HepG2 (cell line): Measurements from ENCODE around the gene RGS14. TPM values are rescaled to one million over a fixed set of nuclear protein-coding genes. Genes with fewer than 3 reads are reported as not detected.
A peak's percentile ranks its signal among the peaks of the same experiment; 100 is the strongest.

Experiments
- CENPX ChIP-seq: sonication (generic); formaldehyde crosslinking; IDR thresholded peaks from 2 replicates; pipeline ENCODE4 v1.9.0; 2021; ENCODE audit warnings: mild to moderate bottlenecking, missing genetic modification reagents, moderate library complexity
- ETV5 ChIP-seq: IDR thresholded peaks from 2 replicates; pipeline ENCODE4 v1.6.1; 2018; ENCODE audit warnings: missing biosample characterization, missing genetic modification reagents, inconsistent platforms, borderline replicate concordance
- HES4 ChIP-seq: sonication (generic); formaldehyde crosslinking; IDR thresholded peaks from 2 replicates; pipeline ENCODE4 v1.9.0; 2021; ENCODE audit warnings: mild to moderate bottlenecking, missing genetic modification reagents, borderline replicate concordance
- HNF4G ChIP-seq, 2 experiments: sonication (generic) in 1 of 2; formaldehyde crosslinking in 1 of 2; IDR thresholded peaks; 2 replicates each; pipeline versions ENCODE4 v1.4.0 to v1.6.1; 2011 to 2020; ENCODE audit warnings: borderline replicate concordance in 2 of 2, low read depth in 2 of 2, mild to moderate bottlenecking in 2 of 2, low read length in 1 of 2, missing genetic modification reagents in 1 of 2, moderate library complexity in 1 of 2
- HOXA5 ChIP-seq: sonication (generic); formaldehyde crosslinking; IDR thresholded peaks from 2 replicates; pipeline ENCODE4 v1.4.0; 2020; ENCODE audit warnings: missing genetic modification reagents
- HOXA9 ChIP-seq: sonication (generic); formaldehyde crosslinking; IDR thresholded peaks from 2 replicates; pipeline ENCODE4 v1.8.1; 2022; ENCODE audit warnings: missing genetic modification reagents, mild to moderate bottlenecking, moderate library complexity, borderline replicate concordance
- ISL2 ChIP-seq: sonication (generic); formaldehyde crosslinking; IDR thresholded peaks from 2 replicates; pipeline ENCODE4 v1.5.0; 2020; ENCODE audit warnings: missing genetic modification reagents
- LCORL ChIP-seq, 2 experiments: fragments of 450-650 bp in 1 of 2; sonication (generic) in 1 of 2; formaldehyde crosslinking in 1 of 2; IDR thresholded peaks; 2 replicates each; pipeline versions ENCODE4 v1.5.0 to v1.6.1; 2017 to 2020; ENCODE audit warnings: antibody characterized with exemption in 1 of 2, missing genetic modification reagents in 1 of 2
- NCOA1 ChIP-seq: sonication (generic); formaldehyde crosslinking; IDR thresholded peaks from 2 replicates; pipeline ENCODE4 v1.9.0; 2021; ENCODE audit warnings: missing genetic modification reagents
- NCOA2 ChIP-seq: sonication (generic); formaldehyde crosslinking; IDR thresholded peaks from 2 replicates; pipeline ENCODE4 v1.8.0; 2022; ENCODE audit warnings: inconsistent platforms
- NFYB ChIP-seq: sonication (generic); formaldehyde crosslinking; IDR thresholded peaks from 2 replicates; pipeline ENCODE4 v1.4.0; 2020; ENCODE audit warnings: missing genetic modification reagents
- PRDM4 ChIP-seq: sonication (generic); formaldehyde crosslinking; IDR thresholded peaks from 2 replicates; pipeline ENCODE4 v1.9.0; 2021; ENCODE audit warnings: missing genetic modification reagents, borderline replicate concordance
- THAP8 ChIP-seq: sonication (generic); formaldehyde crosslinking; IDR thresholded peaks from 2 replicates; pipeline ENCODE4 v1.5.1; 2020; ENCODE audit warnings: missing genetic modification reagents, mild to moderate bottlenecking, borderline replicate concordance
- WIZ ChIP-seq: sonication (generic); formaldehyde crosslinking; IDR thresholded peaks from 2 replicates; pipeline ENCODE4 v1.5.1; 2020; ENCODE audit warnings: mild to moderate bottlenecking, missing genetic modification reagents
- ZBTB33 ChIP-seq: sonication (generic); formaldehyde crosslinking; IDR thresholded peaks from 2 replicates; pipeline ENCODE4 v1.4.0; 2020; ENCODE audit warnings: missing genetic modification reagents
- ZC3H4 ChIP-seq: sonication (generic); formaldehyde crosslinking; IDR thresholded peaks from 2 replicates; pipeline ENCODE4 v1.4.0; 2020; ENCODE audit warnings: missing genetic modification reagents, borderline replicate concordance
- ZKSCAN5 ChIP-seq: sonication (generic); formaldehyde crosslinking; IDR thresholded peaks from 2 replicates; pipeline ENCODE4 v1.5.1; 2020; ENCODE audit warnings: mild to moderate bottlenecking, missing genetic modification reagents
- ZNF260 ChIP-seq: sonication (generic); formaldehyde crosslinking; IDR thresholded peaks from 2 replicates; pipeline ENCODE4 v1.4.0; 2020; ENCODE audit warnings: missing genetic modification reagents, low read depth, mild to moderate bottlenecking, borderline replicate concordance
- ZNF263 ChIP-seq: sonication (generic); formaldehyde crosslinking; IDR thresholded peaks from 2 replicates; pipeline ENCODE4 v1.4.0; 2020; ENCODE audit warnings: missing genetic modification reagents
- polyA plus RNA-seq, 8 experiments: library from polyadenylated mRNA; depleted of rRNA in 3 of 8; stranded (reverse) in 7 of 8; unstranded in 1 of 8; fragments of >200 nt; fragmentation: Illumina TruSeq in 4 of 8; extraction: Trizol in 4 of 8; gene quantifications; 2 replicates each; pipeline versions ENCODE4 v1.2.1 to v1.2.3, GENCODE V29; 2011 to 2016; ENCODE audit warnings: low read depth in 4 of 8, missing spikeins in 1 of 8, mixed read lengths in 1 of 8; ENCODE audit not compliant: insufficient read depth in 1 of 8
- total RNA-seq, 5 experiments: library from RNA; depleted of rRNA; stranded (reverse); fragments of >200 nt; fragmentation: Illumina TruSeq; extraction: Trizol; gene quantifications; 2 replicates each; pipeline ENCODE4 v1.2.3, GENCODE V29; 2016; ENCODE audit warnings: low read depth in 1 of 5
- TF ChIP-seq, protein P1 (sequence below): sonication (generic); formaldehyde crosslinking; IDR thresholded peaks from 2 replicates; pipeline ENCODE4 v1.4.0; 2020; ENCODE audit warnings: missing genetic modification reagents
- TF ChIP-seq, protein P2 (sequence below): sonication (generic); formaldehyde crosslinking; IDR thresholded peaks from 2 replicates; pipeline ENCODE4 v1.5.0; 2020; ENCODE audit warnings: mild to moderate bottlenecking, low read depth, missing genetic modification reagents, borderline replicate concordance

The RGS14 gene
- total and polyA plus RNA-seq, 2 of the 13 experiments (the other 11 are each of a cell fraction or from before 2014, with no cell fraction given): 11.1 to 17.2 TPM

DNA sequence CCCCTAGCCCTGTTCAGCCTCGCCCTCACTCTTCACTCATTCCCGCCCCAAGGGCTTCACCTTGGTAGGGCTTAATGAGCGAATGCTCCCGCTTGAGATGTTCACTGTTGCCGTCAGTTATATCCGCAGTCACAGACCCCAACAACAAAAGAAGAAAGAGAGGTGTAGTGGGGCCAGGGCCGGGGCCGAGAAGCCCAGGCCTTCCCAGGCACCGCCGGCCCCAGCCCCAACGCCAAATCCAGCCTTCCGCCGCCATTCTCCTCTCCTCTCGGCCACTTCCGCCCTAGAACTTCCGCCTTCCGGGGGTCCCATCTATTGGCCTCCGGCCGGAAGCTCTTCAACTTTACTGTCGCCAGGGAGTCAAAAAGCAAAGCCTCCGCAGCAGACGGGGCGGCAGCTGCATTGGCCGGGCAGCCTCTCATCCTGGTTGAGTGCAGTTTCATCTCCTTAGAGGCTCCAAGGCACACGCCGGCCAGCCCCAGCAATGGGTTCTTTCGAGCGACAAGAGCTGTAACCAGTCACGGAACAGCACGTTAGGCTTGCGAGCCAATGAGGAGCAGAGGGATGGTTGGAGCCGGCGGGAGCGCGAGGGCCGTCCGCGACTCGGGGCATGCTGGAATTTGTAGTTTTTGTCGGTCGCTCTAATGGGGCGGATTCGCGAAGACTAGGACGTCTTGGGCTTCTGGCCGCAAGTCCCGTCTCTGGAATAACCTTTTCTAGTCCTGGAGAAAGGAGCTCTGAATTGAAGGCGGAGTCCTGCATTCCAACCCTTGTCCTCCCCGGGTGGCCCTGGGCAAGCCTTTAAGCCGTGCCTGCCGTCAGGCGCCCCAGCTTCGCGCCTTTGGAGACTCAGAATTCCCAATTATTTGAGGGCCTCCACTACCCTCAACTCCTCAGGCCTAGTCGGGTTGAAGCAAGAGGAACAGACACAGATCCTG lies 6.1 kb upstream of the RGS14 start, which contains the start of gene LMAN2 (continued):
- TF ChIP-seq PRDM4 (CRISPR knock-in tag) (no peak), ZBTB33 (CRISPR knock-in tag) (peak; percentile 68; the same call in 1 of the 2 replicates), HOXA9 (CRISPR knock-in tag) (no peak), WIZ (CRISPR knock-in tag) (no peak), HNF4G (IDR thresholded peaks at IDR 0.05; ENCODE audit: borderline replicate concordance, low read depth, low read length) (no peak), HNF4G (CRISPR knock-in tag; IDR thresholded peaks at IDR 0.05; ENCODE audit: borderline replicate concordance, low read depth) (no peak), CENPX (CRISPR knock-in tag) (no peak), ETV5 (CRISPR knock-in tag) (peak; percentile 62; the same call in 1 of the 2 replicates), LCORL (IDR thresholded peaks at IDR 0.05) (no peak), LCORL (CRISPR knock-in tag; IDR thresholded peaks at IDR 0.05) (peak; percentile 53; the same call in 1 of the 2 replicates), ZNF260 (CRISPR knock-in tag) (no peak), THAP8 (CRISPR knock-in tag) (peak; percentile 21; the same call in 1 of the 2 replicates), NCOA1 (CRISPR knock-in tag) (0 out of 2 replicates have a peak, but pooled peaks have one; percentile 55), NCOA2 (CRISPR knock-in tag) (no peak), ZC3H4 (CRISPR knock-in tag) (no peak), ZNF263 (peak; percentile 36; the same call in 1 of the 2 replicates), HES4 (CRISPR knock-in tag) (0 out of 2 replicates have a peak, but pooled peaks have one; percentile 33), NFYB (CRISPR knock-in tag) (peak; percentile 100), ISL2 (CRISPR knock-in tag) (peak; percentile 42), ZKSCAN5 (CRISPR knock-in tag) (0 out of 2 replicates have a peak, but pooled peaks have one; percentile 16), HOXA5 (CRISPR knock-in tag) (peak; percentile 77)
- TF ChIP-seq, protein P1, sequence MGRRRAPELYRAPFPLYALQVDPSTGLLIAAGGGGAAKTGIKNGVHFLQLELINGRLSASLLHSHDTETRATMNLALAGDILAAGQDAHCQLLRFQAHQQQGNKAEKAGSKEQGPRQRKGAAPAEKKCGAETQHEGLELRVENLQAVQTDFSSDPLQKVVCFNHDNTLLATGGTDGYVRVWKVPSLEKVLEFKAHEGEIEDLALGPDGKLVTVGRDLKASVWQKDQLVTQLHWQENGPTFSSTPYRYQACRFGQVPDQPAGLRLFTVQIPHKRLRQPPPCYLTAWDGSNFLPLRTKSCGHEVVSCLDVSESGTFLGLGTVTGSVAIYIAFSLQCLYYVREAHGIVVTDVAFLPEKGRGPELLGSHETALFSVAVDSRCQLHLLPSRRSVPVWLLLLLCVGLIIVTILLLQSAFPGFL (CRISPR knock-in tag): no peak
- TF ChIP-seq, protein P2, sequence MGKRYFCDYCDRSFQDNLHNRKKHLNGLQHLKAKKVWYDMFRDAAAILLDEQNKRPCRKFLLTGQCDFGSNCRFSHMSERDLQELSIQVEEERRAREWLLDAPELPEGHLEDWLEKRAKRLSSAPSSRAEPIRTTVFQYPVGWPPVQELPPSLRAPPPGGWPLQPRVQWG (CRISPR knock-in tag): no peak
